Fibroblast of villous mesenchyme (primary cell): Measurements from ENCODE around the gene SMARCAD1. TPM values are rescaled to one million over a fixed set of nuclear protein-coding genes. Genes with fewer than 3 reads are reported as not detected.

Experiments used
- DNase-seq: peaks from one replicate; pipeline ENCODE4 v3.0.0-alpha.2; 2010; ENCODE audit warnings: low read depth
- H3K4me3 ChIP-seq: 2 replicates; pipeline ENCODE4 v1.5.1; 2011; ENCODE audit warnings: low read depth, mild to moderate bottlenecking, low read length
- CTCF ChIP-seq: IDR thresholded peaks from 2 replicates; pipeline ENCODE4 v1.5.1; 2012; ENCODE audit warnings: low read depth, mild to moderate bottlenecking, low read length; ENCODE audit not compliant: insufficient read depth
- total RNA-seq: library from RNA; depleted of rRNA; stranded (reverse); fragments of >200 nt; gene quantifications from 2 replicates; pipeline ENCODE4 v1.2.3, GENCODE V29; 2012

Gene SMARCAD1
- total RNA-seq, 1 donor: 56.1 TPM

GRCh38 chr4:94226763-94227162 lies 19.1 kb downstream of the SMARCAD1 start:
- TF ChIP-seq CTCF: no peak
- H3K4me3 ChIP-seq: no peak overlapping the region
- no peak for DNase-seq

- DNase-seq: peak; percentile 22
- H3K4me3 ChIP-seq: no peak overlapping the region
- TF ChIP-seq CTCF: no peak
These were observed 21.0 kb downstream of the SMARCAD1 start for GRCh38 chr4:94228493-94229216.

- DNase-seq: no peak
- no peak overlapping the region for H3K4me3 ChIP-seq
- no peak for TF ChIP-seq CTCF
These were observed 24.9 kb downstream of the SMARCAD1 start for GRCh38 chr4:94232519-94232918.

- no peak overlapping the region for H3K4me3 ChIP-seq
- peak; percentile 10 for DNase-seq
- TF ChIP-seq CTCF: no peak
These were observed 28.2 kb downstream of the SMARCAD1 start for GRCh38 chr4:94235825-94236224.

GRCh38 chr4:94237271-94237670 lies 29.6 kb downstream of the SMARCAD1 start:
- TF ChIP-seq CTCF: no peak
- no peak for DNase-seq
- no peak overlapping the region for H3K4me3 ChIP-seq

- TF ChIP-seq CTCF: no peak
- DNase-seq: no peak
- no peak overlapping the region for H3K4me3 ChIP-seq
These were observed 30.5 kb downstream of the SMARCAD1 start for GRCh38 chr4:94238160-94238559.

GRCh38 chr4:94240384-94240783 lies 32.7 kb downstream of the SMARCAD1 start:
- no peak overlapping the region for H3K4me3 ChIP-seq

More at GRCh38 chr4:94240384-94240783, 32.7 kb downstream of the SMARCAD1 start:
- no peak for TF ChIP-seq CTCF
- DNase-seq: no peak
